GM11168 (cell line): ENCODE results near the gene PDGFC.
"Not testable (repeated sequence)": the region's sequence is repeated elsewhere in the genome, so short reads cannot be mapped to it uniquely, and the experiment has no call there.

ENCODE experiments used
- in situ Hi-C: fragments of 300-500 bp; cut with MboI; formaldehyde crosslinking; loops from one replicate; pipeline ENCODE4 v1.12.0; 2022; ENCODE audit warnings: low sequenced_read_pairs; ENCODE audit not compliant: unreplicated experiment

PDGFC gene

GRCh38 chr4:156923525-156923924, 48.1 kb downstream of the PDGFC start:
- in situ Hi-C loops = no loop called here

- in situ Hi-C loops = no loop called here
Observed at GRCh38 chr4:156915221-156915620, 56.4 kb downstream of the PDGFC start.

GRCh38 chr4:156913234-156913633, 58.4 kb downstream of the PDGFC start:
- in situ Hi-C loops = no loop called here

- in situ Hi-C loops = no loop called here
Observed at GRCh38 chr4:156909010-156909409, 62.6 kb downstream of the PDGFC start.

- in situ Hi-C loops = no loop called here
Observed at GRCh38 chr4:156906325-156906724, 65.3 kb downstream of the PDGFC start.

GRCh38 chr4:156901871-156902270, 69.7 kb downstream of the PDGFC start:
- in situ Hi-C loops = no loop called here

- in situ Hi-C loops = no loop called here
Observed at GRCh38 chr4:156898373-156899117, 73.1 kb downstream of the PDGFC start.

- in situ Hi-C loops = no loop called here
Observed at GRCh38 chr4:156896527-156896926, 75.1 kb downstream of the PDGFC start.

GRCh38 chr4:156894234-156894633, 77.4 kb downstream of the PDGFC start:
- in situ Hi-C loops = no loop called here

- in situ Hi-C loops = no loop called here
Observed at GRCh38 chr4:156892805-156893204, 78.8 kb downstream of the PDGFC start.

GRCh38 chr4:156889616-156890594, 81.7 kb downstream of the PDGFC start:
- in situ Hi-C loops = no loop called here

GRCh38 chr4:156888762-156889161, 82.8 kb downstream of the PDGFC start:
- in situ Hi-C loops = no loop called here

GRCh38 chr4:156886481-156886880, 85.1 kb downstream of the PDGFC start:
- in situ Hi-C loops = no loop called here

GRCh38 chr4:156885374-156885773, 86.2 kb downstream of the PDGFC start:
- in situ Hi-C loops = no loop called here

- in situ Hi-C loops = no loop called here
Observed at GRCh38 chr4:156884183-156884582, 87.4 kb downstream of the PDGFC start.

- in situ Hi-C loops = no loop called here
Observed at GRCh38 chr4:156875704-156876103, 95.9 kb downstream of the PDGFC start.

- in situ Hi-C loops = no loop called here
Observed at GRCh38 chr4:156875055-156875454, 96.5 kb downstream of the PDGFC start.

GRCh38 chr4:156873799-156874198, 97.8 kb downstream of the PDGFC start:
- in situ Hi-C loops = no loop called here

- in situ Hi-C loops = no loop called here
Observed at GRCh38 chr4:156870861-156871260, 100.7 kb downstream of the PDGFC start.

GRCh38 chr4:156870131-156870530, 101.5 kb downstream of the PDGFC start:
- in situ Hi-C loops = no loop called here

- in situ Hi-C loops = not testable (repeated sequence)
Observed at GRCh38 chr4:156866088-156866487, 105.5 kb downstream of the PDGFC start.
